ENCODE results near the gene TNFRSF12A.

- TF ChIP-seq POLR2AphosphoS5 (IDR thresholded peaks at IDR 0.05) = no peak
- TF ChIP-seq POLR2A (IDR thresholded peaks at IDR 0.05) = no peak
These were observed 11.5 kb upstream of the TNFRSF12A start for GRCh38 chr16:3008690-3009037.
